GM19238 (cell line): ENCODE data around the gene KRTAP5-8.
"Not testable (repeated sequence)": the region's sequence is repeated elsewhere in the genome, so short reads cannot be mapped to it uniquely, and the experiment has no call there.

Source experiments
- DNase-seq: peaks from one replicate; pipeline ENCODE4 v3.0.0; 2011; ENCODE audit warnings: low spot score; ENCODE audit not compliant: insufficient read length

KRTAP5-8 gene

GRCh38 chr11:71507102-71507501, 30.7 kb upstream of the KRTAP5-8 start:
- DNase-seq, result no peak

GRCh38 chr11:71518506-71519471, 19.0 kb upstream of the KRTAP5-8 start:
- DNase-seq, result no peak

- no peak for DNase-seq
These were observed 18.3 kb upstream of the KRTAP5-8 start for GRCh38 chr11:71519546-71519945.

- no peak for DNase-seq
These were observed 12.5 kb upstream of the KRTAP5-8 start for GRCh38 chr11:71525188-71525937.

GRCh38 chr11:71525938-71526495, 11.8 kb upstream of the KRTAP5-8 start:
- no peak for DNase-seq

- not testable (repeated sequence) for DNase-seq
These were observed 10.8 kb upstream of the KRTAP5-8 start, which contains the start of gene KRTAP5-7 for GRCh38 chr11:71526796-71527575. TSS of gene KRTAP5-7 (plus strand) at chr11:71527267. CDS start at chr11:71527301, 34 bp downstream.

- no peak for DNase-seq
These were observed 10.1 kb upstream of the KRTAP5-8 start for GRCh38 chr11:71527576-71528210.

- no peak for DNase-seq
These were observed 7.2 kb upstream of the KRTAP5-8 start for GRCh38 chr11:71530602-71531001.

GRCh38 chr11:71532036-71532610, 5.7 kb upstream of the KRTAP5-8 start:
- DNase-seq, result no peak

GRCh38 chr11:71534711-71535608, 2.9 kb upstream of the KRTAP5-8 start:
- not testable (repeated sequence) for DNase-seq

- DNase-seq, result no peak
These were observed 2.0 kb upstream of the KRTAP5-8 start for GRCh38 chr11:71535825-71536224.

GRCh38 chr11:71537537-71537936, 288 bp upstream of the KRTAP5-8 start:
- no peak for DNase-seq

- no peak for DNase-seq
These were observed 803 bp downstream of the KRTAP5-8 start for GRCh38 chr11:71538666-71538990.

- no peak for DNase-seq
These were observed 1.2 kb downstream of the KRTAP5-8 start for GRCh38 chr11:71539017-71539416.

- not testable (repeated sequence) for DNase-seq
These were observed 2.1 kb downstream of the KRTAP5-8 start for GRCh38 chr11:71539971-71540370.

- DNase-seq, result not testable (repeated sequence)
These were observed 2.9 kb downstream of the KRTAP5-8 start for GRCh38 chr11:71540521-71541304.

- DNase-seq, result no peak
These were observed 4.6 kb downstream of the KRTAP5-8 start for GRCh38 chr11:71542382-71542781.
